HL-60 (cell line): ENCODE measurements around the gene FREM2.

Experiments used
- DNase-seq, 2 experiments: peaks; one replicate each; pipeline ENCODE4 v3.0.0-alpha.2; 2010 to 2020; ENCODE audit warnings: low read depth in 1 of 2, low spot score in 1 of 2
- H3K27ac ChIP-seq: fragments of 250-450 bp; sonication (Bioruptor Pico); replicated peaks from 2 replicates; pipeline ENCODE4 v1.5.1; 2020; ENCODE audit warnings: mild to moderate bottlenecking, moderate library complexity
- H3K27me3 ChIP-seq: fragments of 250-450 bp; sonication (Bioruptor Pico); 2 replicates; pipeline ENCODE4 v1.5.1; 2021; ENCODE audit warnings: mild to moderate bottlenecking, moderate library complexity; ENCODE audit not compliant: insufficient read depth, poor library complexity, severe bottlenecking
- H3K4me3 ChIP-seq: replicated peaks from 2 replicates; pipeline ENCODE4 v1.5.1; 2011; ENCODE audit warnings: mild to moderate bottlenecking, control low read depth, low read length; ENCODE audit not compliant: insufficient read depth
- GABPA ChIP-seq: IDR thresholded peaks from 2 replicates; pipeline ENCODE4 v1.6.1; 2012; ENCODE audit warnings: low read depth
- POLR2AphosphoS5 ChIP-seq: IDR thresholded peaks from 2 replicates; pipeline ENCODE4 v1.6.1; 2012; ENCODE audit warnings: low read depth
- SPI1 ChIP-seq: IDR thresholded peaks from 2 replicates; pipeline ENCODE4 v1.6.1; 2012; ENCODE audit warnings: low read depth, mild to moderate bottlenecking, borderline replicate concordance
- TF ChIP-seq, protein P1 (sequence below): IDR thresholded peaks from one replicate; pipeline ENCODE4 v1.5.1; 2011; ENCODE audit warnings: low read length, control low read depth, inconsistent platforms; ENCODE audit not compliant: insufficient read depth
- TF ChIP-seq, protein P2 (sequence below): IDR thresholded peaks from 2 replicates; pipeline ENCODE4 v1.6.1; 2012; ENCODE audit warnings: low read depth; ENCODE audit not compliant: insufficient replicate concordance

Gene FREM2

DNA sequence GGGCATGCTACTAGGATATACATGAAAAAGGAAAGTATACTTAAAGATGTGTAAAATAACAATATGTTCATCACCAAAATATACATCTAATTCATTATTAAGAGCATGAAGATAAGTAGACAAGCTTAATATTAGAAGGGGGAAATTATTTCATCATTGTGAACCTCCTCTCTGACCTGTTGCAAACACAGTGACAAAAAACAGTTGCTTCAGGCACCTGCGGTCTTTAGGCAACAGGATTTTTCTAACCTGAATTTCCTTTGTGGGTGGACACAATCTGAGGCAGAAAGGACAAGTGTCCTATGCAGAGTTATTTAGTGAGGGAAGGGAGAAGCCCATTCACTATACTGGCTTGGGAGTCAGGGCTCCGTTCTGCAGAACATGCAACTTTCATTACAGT lies 6.3 kb downstream of the FREM2 start:
- DNase-seq = no peak
- Histone ChIP-seq H3K27me3 (peaks cover 1% of the 10 kb centered on the region), H3K4me3 (no peak overlapping the region), H3K27ac (no peak overlapping the region)
- no peak for TF ChIP-seq SPI1
- TF ChIP-seq, protein P1, sequence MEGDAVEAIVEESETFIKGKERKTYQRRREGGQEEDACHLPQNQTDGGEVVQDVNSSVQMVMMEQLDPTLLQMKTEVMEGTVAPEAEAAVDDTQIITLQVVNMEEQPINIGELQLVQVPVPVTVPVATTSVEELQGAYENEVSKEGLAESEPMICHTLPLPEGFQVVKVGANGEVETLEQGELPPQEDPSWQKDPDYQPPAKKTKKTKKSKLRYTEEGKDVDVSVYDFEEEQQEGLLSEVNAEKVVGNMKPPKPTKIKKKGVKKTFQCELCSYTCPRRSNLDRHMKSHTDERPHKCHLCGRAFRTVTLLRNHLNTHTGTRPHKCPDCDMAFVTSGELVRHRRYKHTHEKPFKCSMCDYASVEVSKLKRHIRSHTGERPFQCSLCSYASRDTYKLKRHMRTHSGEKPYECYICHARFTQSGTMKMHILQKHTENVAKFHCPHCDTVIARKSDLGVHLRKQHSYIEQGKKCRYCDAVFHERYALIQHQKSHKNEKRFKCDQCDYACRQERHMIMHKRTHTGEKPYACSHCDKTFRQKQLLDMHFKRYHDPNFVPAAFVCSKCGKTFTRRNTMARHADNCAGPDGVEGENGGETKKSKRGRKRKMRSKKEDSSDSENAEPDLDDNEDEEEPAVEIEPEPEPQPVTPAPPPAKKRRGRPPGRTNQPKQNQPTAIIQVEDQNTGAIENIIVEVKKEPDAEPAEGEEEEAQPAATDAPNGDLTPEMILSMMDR = no peak
- TF ChIP-seq, protein P2, sequence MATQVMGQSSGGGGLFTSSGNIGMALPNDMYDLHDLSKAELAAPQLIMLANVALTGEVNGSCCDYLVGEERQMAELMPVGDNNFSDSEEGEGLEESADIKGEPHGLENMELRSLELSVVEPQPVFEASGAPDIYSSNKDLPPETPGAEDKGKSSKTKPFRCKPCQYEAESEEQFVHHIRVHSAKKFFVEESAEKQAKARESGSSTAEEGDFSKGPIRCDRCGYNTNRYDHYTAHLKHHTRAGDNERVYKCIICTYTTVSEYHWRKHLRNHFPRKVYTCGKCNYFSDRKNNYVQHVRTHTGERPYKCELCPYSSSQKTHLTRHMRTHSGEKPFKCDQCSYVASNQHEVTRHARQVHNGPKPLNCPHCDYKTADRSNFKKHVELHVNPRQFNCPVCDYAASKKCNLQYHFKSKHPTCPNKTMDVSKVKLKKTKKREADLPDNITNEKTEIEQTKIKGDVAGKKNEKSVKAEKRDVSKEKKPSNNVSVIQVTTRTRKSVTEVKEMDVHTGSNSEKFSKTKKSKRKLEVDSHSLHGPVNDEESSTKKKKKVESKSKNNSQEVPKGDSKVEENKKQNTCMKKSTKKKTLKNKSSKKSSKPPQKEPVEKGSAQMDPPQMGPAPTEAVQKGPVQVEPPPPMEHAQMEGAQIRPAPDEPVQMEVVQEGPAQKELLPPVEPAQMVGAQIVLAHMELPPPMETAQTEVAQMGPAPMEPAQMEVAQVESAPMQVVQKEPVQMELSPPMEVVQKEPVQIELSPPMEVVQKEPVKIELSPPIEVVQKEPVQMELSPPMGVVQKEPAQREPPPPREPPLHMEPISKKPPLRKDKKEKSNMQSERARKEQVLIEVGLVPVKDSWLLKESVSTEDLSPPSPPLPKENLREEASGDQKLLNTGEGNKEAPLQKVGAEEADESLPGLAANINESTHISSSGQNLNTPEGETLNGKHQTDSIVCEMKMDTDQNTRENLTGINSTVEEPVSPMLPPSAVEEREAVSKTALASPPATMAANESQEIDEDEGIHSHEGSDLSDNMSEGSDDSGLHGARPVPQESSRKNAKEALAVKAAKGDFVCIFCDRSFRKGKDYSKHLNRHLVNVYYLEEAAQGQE = no peak
- TF ChIP-seq POLR2AphosphoS5 = no peak
- no peak for TF ChIP-seq GABPA

DNA sequence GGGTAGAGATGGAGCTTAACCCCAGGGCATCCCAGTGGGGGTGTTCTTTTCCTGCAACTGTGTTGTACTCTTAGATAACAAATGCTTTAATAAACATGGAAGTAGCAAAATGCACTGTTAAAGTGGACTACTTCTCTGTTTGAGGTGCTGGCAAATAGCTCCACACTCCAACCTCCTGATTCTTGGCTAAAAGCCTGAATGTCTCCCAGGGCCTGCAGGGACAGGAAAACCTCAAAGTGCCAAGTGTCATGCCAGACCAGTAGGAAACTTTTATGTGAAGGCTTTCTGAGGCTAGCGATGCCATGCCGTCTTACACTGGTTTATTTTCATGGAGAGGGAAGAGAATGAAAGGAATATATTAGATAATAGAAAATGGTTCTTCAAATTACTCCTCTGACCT lies 6.8 kb downstream of the FREM2 start:
- H3K27me3 ChIP-seq = no peaks in the 10 kb centered on the region
- DNase-seq = no peak

DNA sequence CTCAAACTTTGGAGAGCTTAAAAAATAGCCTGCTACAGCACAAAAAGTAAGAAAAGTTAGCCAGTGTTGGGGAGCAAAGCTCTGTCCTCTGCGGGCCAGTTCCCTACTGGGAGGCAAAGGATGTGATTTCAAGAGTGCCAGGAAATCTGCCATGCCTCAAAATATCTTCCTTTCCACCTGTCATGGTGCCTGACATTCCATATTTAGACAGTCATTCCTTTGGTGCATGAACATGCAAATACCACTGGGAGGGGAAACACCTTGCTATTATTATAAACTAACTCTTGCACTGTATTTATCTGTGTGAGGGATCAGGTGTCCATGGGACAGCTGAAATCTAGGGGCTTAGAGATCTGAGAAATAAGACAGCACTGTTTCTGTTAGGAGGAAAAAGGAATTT lies 10.3 kb downstream of the FREM2 start:
- no peaks in the 10 kb centered on the region for H3K27me3 ChIP-seq
- no peak overlapping the region for H3K27ac ChIP-seq
- no peak overlapping the region for H3K4me3 ChIP-seq
- no peak for DNase-seq
- TF ChIP-seq, protein P2 = no peak
- TF ChIP-seq POLR2AphosphoS5 = no peak
- no peak for TF ChIP-seq GABPA
- TF ChIP-seq, protein P1 = no peak
- no peak for TF ChIP-seq SPI1

More for the DNA sequence above, 6.8 kb downstream of the FREM2 start:
- TF ChIP-seq, protein P2 = no peak
- TF ChIP-seq GABPA (no peak), SPI1 (no peak), POLR2AphosphoS5 (no peak)
- TF ChIP-seq, protein P1 = no peak
- Histone ChIP-seq H3K27ac (no peak overlapping the region), H3K4me3 (no peak overlapping the region)
